H1 (cell line): ENCODE measurements around the gene SYT15. TPM values are rescaled to one million over a fixed set of nuclear protein-coding genes. Genes with fewer than 3 reads are reported as not detected.
A peak's percentile ranks its signal among the peaks of the same experiment; 100 is the strongest.

Experiments
- BCL11A ChIP-seq, 2 experiments: IDR thresholded peaks; one replicate each; pipeline ENCODE4 v1.6.1; 2011; ENCODE audit warnings: low read depth in 2 of 2, low read length in 2 of 2, mild to moderate bottlenecking in 2 of 2
- CBX5 ChIP-seq: fragments of 300-800, 300-1000 bp; sonication (generic); IDR thresholded peaks from 2 replicates; pipeline ENCODE4 v1.7.1; 2016; ENCODE audit warnings: antibody characterized with exemption, low read length, low read depth
- CHD2 ChIP-seq: IDR thresholded peaks from 2 replicates; pipeline ENCODE4 v1.6.1; 2012; ENCODE audit warnings: low read length, improper control_type of control experiment
- CTBP2 ChIP-seq: IDR thresholded peaks from 2 replicates; pipeline ENCODE4 v1.7.0; 2011; ENCODE audit warnings: borderline replicate concordance, mild to moderate bottlenecking, moderate library complexity, mixed read lengths, low read length; ENCODE audit not compliant: insufficient read depth, insufficient read length
- EP300 ChIP-seq, 2 experiments: IDR thresholded peaks; 1 replicate in 1 of 2; 2 replicates in 1 of 2; pipeline ENCODE4 v1.6.1; 2011 to 2012; ENCODE audit warnings: low read depth in 2 of 2, low read length in 2 of 2, mild to moderate bottlenecking in 2 of 2, borderline replicate concordance in 1 of 2, inconsistent platforms in 1 of 2, moderate library complexity in 1 of 2
- FOSL1 ChIP-seq: IDR thresholded peaks from 2 replicates; pipeline ENCODE4 v1.6.1; 2011; ENCODE audit warnings: mild to moderate bottlenecking, low read depth, low read length, moderate library complexity; ENCODE audit not compliant: insufficient read depth
- GABPA ChIP-seq: IDR thresholded peaks from 2 replicates; pipeline ENCODE4 v1.6.1; 2011; ENCODE audit warnings: mild to moderate bottlenecking, low read length, moderate library complexity, borderline replicate concordance; ENCODE audit not compliant: insufficient read depth
- KDM1A ChIP-seq: fragments of 200-600, 300-600 bp; sonication (generic); IDR thresholded peaks from 2 replicates; pipeline ENCODE4 v1.7.1; 2016; ENCODE audit warnings: mild to moderate bottlenecking, low read length, borderline replicate concordance
- NANOG ChIP-seq: IDR thresholded peaks from 2 replicates; pipeline ENCODE4 v1.6.1; 2011; ENCODE audit warnings: low read length, low read depth, mild to moderate bottlenecking, inconsistent platforms; ENCODE audit not compliant: insufficient read depth, poor library complexity, severe bottlenecking
- PHF8 ChIP-seq: fragments of 200-600 bp; sonication (generic); conservative IDR thresholded peaks from 2 replicates; pipeline ENCODE4 v1.7.1; 2012; ENCODE audit warnings: low read depth, mild to moderate bottlenecking, inconsistent platforms, low read length, moderate library complexity
- POU5F1 ChIP-seq: IDR thresholded peaks from 2 replicates; pipeline ENCODE4 v1.6.1; 2011; ENCODE audit warnings: low read depth, mild to moderate bottlenecking, low read length, moderate library complexity
- RBBP5 ChIP-seq: IDR thresholded peaks from 2 replicates; pipeline ENCODE4 v1.7.1; 2012; ENCODE audit warnings: low read depth, mild to moderate bottlenecking, inconsistent platforms, low read length, moderate library complexity, borderline replicate concordance
- RFX5 ChIP-seq: IDR thresholded peaks from 2 replicates; pipeline ENCODE4 v1.6.1; 2011; ENCODE audit warnings: low read depth, low read length, improper control_type of control experiment, borderline replicate concordance
- RXRA ChIP-seq: IDR thresholded peaks from 2 replicates; pipeline ENCODE4 v1.6.1; 2011; ENCODE audit warnings: low read depth, mild to moderate bottlenecking, low read length, moderate library complexity; ENCODE audit not compliant: insufficient read depth
- SIRT6 ChIP-seq: IDR thresholded peaks from one replicate; pipeline ENCODE4 v1.7.1; 2012; ENCODE audit warnings: low read length, inconsistent platforms
- SIX5 ChIP-seq: IDR thresholded peaks from 2 replicates; pipeline ENCODE4 v1.6.1; 2011; ENCODE audit warnings: mild to moderate bottlenecking, low read depth, low read length
- SP2 ChIP-seq: IDR thresholded peaks from 2 replicates; pipeline ENCODE4 v1.6.1; 2012; ENCODE audit warnings: mild to moderate bottlenecking, low read length, inconsistent platforms
- SUZ12 ChIP-seq: fragments of 200-600 bp; sonication (generic); IDR thresholded peaks from 2 replicates; pipeline ENCODE4 v1.6.1; 2012; ENCODE audit warnings: mild to moderate bottlenecking, inconsistent platforms, low read length, moderate library complexity, mixed read lengths
- TAF1 ChIP-seq: IDR thresholded peaks from 2 replicates; pipeline ENCODE4 v1.6.1; 2011; ENCODE audit warnings: mild to moderate bottlenecking, low read depth, low read length
- ZNF274 ChIP-seq: IDR thresholded peaks from 2 replicates; pipeline ENCODE4 v1.7.0; 2012; ENCODE audit warnings: low read length, borderline replicate concordance; ENCODE audit errors: extremely low read depth
- polyA plus RNA-seq, 7 experiments: library from polyadenylated mRNA; depleted of rRNA in 3 of 7; stranded (reverse) in 5 of 7; unstranded in 2 of 7; fragments of >200 nt in 5 of 7; fragments of 200-250 nt in 2 of 7; gene quantifications; 1 replicate in 5 of 7; 2 replicates in 1 of 7; 4 replicates in 1 of 7; pipeline versions ENCODE4 v1.2.1 to v1.2.3, GENCODE V29; 2011 to 2013; ENCODE audit warnings: missing spikeins in 2 of 7, mixed read lengths in 2 of 7
- total RNA-seq: library from RNA; stranded (reverse); fragmentation: NEBNext Ultra II Directional; extraction: Animal tissue kit (Norgen Biotek cat#: 25700); gene quantifications from 2 replicates; pipeline ENCODE4 v1.2.1, GENCODE V29; 2021
- TF ChIP-seq, protein P1 (sequence below), 3 experiments: IDR thresholded peaks; 1 replicate in 2 of 3; 2 replicates in 1 of 3; pipeline versions ENCODE4 v1.5.1 to v1.6.1; 2011; ENCODE audit warnings: low read length in 3 of 3, mild to moderate bottlenecking in 3 of 3, inconsistent platforms in 2 of 3, low read depth in 1 of 3, moderate library complexity in 1 of 3; ENCODE audit not compliant: insufficient read depth in 1 of 3; ENCODE audit errors: control extremely low read depth in 1 of 3

The SYT15 gene
- total and polyA plus RNA-seq, 2 of the 8 experiments (the other 6 are each of a cell fraction or from before 2014, with no cell fraction given), result 0.39 to 0.61 TPM

DNA sequence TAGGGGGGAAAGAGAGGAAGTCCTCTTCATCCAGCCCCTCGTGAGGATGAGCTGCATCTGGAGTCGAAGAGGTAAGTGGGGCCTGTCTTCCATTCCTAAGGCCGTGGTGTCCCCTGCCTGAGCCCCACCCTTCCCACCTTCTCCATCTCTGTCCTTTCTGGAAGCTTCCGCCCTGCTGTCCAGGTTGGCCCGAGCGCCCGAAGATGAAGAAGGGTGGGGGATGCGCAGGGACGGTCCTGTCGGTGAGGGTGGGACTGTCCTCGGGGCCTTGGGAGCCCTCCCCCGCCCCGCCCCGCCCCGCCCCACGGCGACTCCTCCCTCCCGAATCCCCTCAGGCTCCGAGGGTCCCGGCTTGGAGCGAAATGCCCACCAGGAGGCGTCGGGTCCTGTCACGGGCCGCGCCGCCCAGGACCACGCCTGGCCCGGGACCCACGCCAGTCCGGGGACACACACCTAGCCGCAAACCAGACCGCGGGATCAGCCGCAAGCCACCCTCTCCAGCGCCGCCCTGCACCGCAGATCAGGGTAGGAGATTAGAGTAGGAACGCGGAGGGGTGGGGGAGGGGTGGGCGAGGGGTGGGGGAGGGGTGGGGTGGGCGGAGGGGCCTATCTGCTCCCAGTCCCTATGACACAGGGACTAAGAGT lies 37.8 kb upstream of the SYT15 start (continued):
- TF ChIP-seq SUZ12 (0 out of 2 replicates have a peak, but pooled peaks have one; percentile 26), CHD2 (0 out of 2 replicates have a peak, but pooled peaks have one; percentile 56), EP300 (IDR thresholded peaks at IDR 0.05; ENCODE audit: borderline replicate concordance in 1 of 2, low read depth in 2 of 2, low read length in 2 of 2) (0 out of 3 replicates have a peak, but pooled peaks of 1 of the 2 experiments have one; percentile 24), PHF8 (peak; percentile 55; the same call in 1 of the 2 replicates), SIRT6 (no peak), CBX5 (no peak), KDM1A (no peak; the same call in 1 of the 2 replicates), FOSL1 (no peak), RBBP5 (peak; percentile 99), GABPA (peak; percentile 45; the same call in 1 of the 2 replicates), SIX5 (no peak), RFX5 (no peak), RXRA (no peak), BCL11A (IDR thresholded peaks at IDR 0.05; ENCODE audit: low read depth in 2 of 2, low read length in 2 of 2) (no peak), SP2 (no peak), ZNF274 (no peak), NANOG (peak; percentile 14), CTBP2 (no peak), TAF1 (0 out of 2 replicates have a peak, but pooled peaks have one; percentile 32), POU5F1 (no peak)
- TF ChIP-seq, protein P1, sequence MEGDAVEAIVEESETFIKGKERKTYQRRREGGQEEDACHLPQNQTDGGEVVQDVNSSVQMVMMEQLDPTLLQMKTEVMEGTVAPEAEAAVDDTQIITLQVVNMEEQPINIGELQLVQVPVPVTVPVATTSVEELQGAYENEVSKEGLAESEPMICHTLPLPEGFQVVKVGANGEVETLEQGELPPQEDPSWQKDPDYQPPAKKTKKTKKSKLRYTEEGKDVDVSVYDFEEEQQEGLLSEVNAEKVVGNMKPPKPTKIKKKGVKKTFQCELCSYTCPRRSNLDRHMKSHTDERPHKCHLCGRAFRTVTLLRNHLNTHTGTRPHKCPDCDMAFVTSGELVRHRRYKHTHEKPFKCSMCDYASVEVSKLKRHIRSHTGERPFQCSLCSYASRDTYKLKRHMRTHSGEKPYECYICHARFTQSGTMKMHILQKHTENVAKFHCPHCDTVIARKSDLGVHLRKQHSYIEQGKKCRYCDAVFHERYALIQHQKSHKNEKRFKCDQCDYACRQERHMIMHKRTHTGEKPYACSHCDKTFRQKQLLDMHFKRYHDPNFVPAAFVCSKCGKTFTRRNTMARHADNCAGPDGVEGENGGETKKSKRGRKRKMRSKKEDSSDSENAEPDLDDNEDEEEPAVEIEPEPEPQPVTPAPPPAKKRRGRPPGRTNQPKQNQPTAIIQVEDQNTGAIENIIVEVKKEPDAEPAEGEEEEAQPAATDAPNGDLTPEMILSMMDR (IDR thresholded peaks at IDR 0.05; ENCODE audit: control extremely low read depth in 1 of 3, insufficient read depth in 1 of 3, low read depth in 1 of 3, low read length in 3 of 3), result peak in 2 of 3 experiments; percentile 57 to 68; a peak in 3 of 4 replicates
